HG03378 (cell line): ENCODE data around the gene SFI1.
A peak's percentile ranks its signal among the peaks of the same experiment; 100 is the strongest.

ENCODE experiments used
- ATAC-seq: cut with Tn5 transposase; IDR thresholded peaks from one replicate; pipeline ENCODE4 v1.9.1; 2021; ENCODE audit warnings: mild to moderate bottlenecking, moderate library complexity; ENCODE audit not compliant: unreplicated experiment

The SFI1 gene

DNA sequence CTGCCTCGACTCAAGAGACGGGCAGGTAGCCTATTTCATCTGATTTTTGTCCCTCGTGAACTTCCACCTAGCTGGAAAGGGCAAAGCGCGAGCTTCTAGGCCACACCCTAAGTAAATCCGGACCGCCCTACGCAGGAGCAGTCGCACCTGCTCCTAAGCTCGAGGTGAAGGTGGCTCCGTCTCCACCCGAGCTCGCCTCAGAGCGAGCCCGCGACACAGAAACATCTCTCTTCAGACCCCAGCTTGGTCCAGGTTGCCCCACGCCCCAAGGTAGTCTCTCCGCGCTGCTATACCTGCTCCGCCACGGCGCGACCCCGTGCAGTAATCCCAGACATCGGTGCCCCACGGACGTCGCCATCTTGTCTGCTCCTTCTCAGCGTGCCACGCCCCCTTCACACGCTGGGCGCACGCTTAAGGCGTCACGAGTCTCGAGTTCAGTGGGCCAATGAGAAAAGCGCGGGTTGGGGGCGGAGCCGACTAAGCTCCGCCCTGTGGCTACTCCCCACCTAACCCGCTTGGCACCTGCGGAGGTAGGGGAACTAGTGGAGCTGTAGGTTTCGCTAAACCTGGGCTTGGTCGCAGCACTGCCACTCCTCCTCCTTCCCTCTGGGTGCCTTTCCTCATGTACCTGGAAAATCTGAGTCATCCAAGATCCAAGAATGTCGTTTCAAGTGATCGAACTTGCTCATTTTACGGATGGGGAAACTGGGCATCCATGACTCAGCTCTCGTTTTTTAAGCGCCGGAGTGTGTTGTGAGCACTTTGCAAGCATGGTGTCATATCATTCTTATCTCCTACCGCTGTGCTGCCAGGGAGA, 165.7 kb downstream of the SFI1 start, which contains the start of gene PISD:
TSS of gene PISD (minus strand) at position 365 of the 817 bp plus-strand sequence. CDS start at position 358, 7 bp downstream.
- ATAC-seq, result peak; percentile 75

DNA sequence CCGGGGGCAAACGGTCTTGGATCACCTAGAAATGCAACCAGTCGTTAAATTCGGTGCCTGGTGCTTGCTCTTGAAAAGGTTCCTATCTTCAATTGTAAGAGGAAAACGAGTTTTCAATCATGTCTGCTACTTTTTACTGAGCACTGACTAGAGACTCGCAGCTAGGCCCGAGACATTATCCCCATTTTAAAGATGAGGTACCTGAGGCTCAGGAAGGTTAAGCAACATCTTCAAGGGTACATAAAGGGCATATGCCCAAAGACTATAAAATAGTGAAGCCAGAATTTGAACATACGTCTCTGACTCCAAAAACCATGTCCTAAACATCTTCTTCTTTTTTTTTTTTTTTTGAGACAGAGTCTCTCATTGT, 166.3 kb downstream of the SFI1 start:
- ATAC-seq, result no peak
